ENCODE results near the gene SH3PXD2A.
A peak's percentile ranks its signal among the peaks of the same experiment; 100 is the strongest.
"Not testable (repeated sequence)": the region's sequence is repeated elsewhere in the genome, so short reads cannot be mapped to it uniquely, and the experiment has no call there.

SH3PXD2A gene

GRCh38 chr10:103763374-103764202, 91.8 kb downstream of the SH3PXD2A start:
- DNase-seq = peak in 1 of 2 donors; percentile 40
- H3K9me3 ChIP-seq = no peaks in the 10 kb centered on the region
- no peak overlapping the region for H3K27ac ChIP-seq
- H3K27me3 ChIP-seq = no peaks in the 10 kb centered on the region
- intact Hi-C loops (cut with DNase I; ENCODE audit: low total_unique reads) = no loop called here
- peaks cover 0 to 39% (median 24%) of the 10 kb centered on the region in 4 donors for H3K4me1 ChIP-seq
- H3K36me3 ChIP-seq = no peaks in the 10 kb centered on the region
- TF ChIP-seq, protein P1, sequence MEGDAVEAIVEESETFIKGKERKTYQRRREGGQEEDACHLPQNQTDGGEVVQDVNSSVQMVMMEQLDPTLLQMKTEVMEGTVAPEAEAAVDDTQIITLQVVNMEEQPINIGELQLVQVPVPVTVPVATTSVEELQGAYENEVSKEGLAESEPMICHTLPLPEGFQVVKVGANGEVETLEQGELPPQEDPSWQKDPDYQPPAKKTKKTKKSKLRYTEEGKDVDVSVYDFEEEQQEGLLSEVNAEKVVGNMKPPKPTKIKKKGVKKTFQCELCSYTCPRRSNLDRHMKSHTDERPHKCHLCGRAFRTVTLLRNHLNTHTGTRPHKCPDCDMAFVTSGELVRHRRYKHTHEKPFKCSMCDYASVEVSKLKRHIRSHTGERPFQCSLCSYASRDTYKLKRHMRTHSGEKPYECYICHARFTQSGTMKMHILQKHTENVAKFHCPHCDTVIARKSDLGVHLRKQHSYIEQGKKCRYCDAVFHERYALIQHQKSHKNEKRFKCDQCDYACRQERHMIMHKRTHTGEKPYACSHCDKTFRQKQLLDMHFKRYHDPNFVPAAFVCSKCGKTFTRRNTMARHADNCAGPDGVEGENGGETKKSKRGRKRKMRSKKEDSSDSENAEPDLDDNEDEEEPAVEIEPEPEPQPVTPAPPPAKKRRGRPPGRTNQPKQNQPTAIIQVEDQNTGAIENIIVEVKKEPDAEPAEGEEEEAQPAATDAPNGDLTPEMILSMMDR (IDR thresholded peaks at IDR 0.05) = no peak
- no peak overlapping the region for H3K4me3 ChIP-seq

DNA sequence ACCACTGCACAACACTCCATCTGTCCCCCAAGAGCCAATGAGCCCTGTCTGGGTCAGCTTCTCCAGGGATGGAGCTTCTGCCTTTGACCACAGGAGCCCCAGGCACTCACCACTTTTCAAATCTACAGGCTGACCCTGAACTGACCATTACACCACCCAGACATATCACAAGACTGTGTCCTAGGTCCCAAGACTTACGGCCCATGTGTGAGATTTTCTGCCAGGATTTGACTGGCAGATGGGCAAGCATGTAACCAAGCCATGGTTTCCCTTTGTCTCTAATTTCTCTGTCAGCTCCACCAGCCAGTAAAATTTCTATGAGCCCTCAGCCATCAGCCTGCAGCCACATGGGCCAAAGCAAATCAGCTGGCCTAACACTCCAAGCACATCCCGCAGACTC, 92.5 kb downstream of the SH3PXD2A start:
- TF ChIP-seq, protein P1 (IDR thresholded peaks at IDR 0.05) = no peak
- no peaks in the 10 kb centered on the region for H3K27me3 ChIP-seq
- peaks cover 0 to 45% (median 31%) of the 10 kb centered on the region in 4 donors for H3K4me1 ChIP-seq
- no peak overlapping the region for H3K27ac ChIP-seq
- intact Hi-C loops (cut with DNase I; ENCODE audit: low total_unique reads) = no loop called here
- DNase-seq = no peak
- no peaks in the 10 kb centered on the region for H3K9me3 ChIP-seq
- H3K36me3 ChIP-seq = no peaks in the 10 kb centered on the region
- H3K4me3 ChIP-seq = no peak overlapping the region

GRCh38 chr10:103762162-103762561, 93.2 kb downstream of the SH3PXD2A start:
- H3K27me3 ChIP-seq = no peaks in the 10 kb centered on the region
- peaks cover 0 to 53% (median 36%) of the 10 kb centered on the region in 4 donors for H3K4me1 ChIP-seq
- H3K4me3 ChIP-seq = no peak overlapping the region
- H3K9me3 ChIP-seq = no peaks in the 10 kb centered on the region
- no peak for DNase-seq
- H3K27ac ChIP-seq = no peak overlapping the region
- no peaks in the 10 kb centered on the region for H3K36me3 ChIP-seq
- TF ChIP-seq, protein P1 (IDR thresholded peaks at IDR 0.05) = no peak
- intact Hi-C loops (cut with DNase I; ENCODE audit: low total_unique reads) = no loop called here

GRCh38 chr10:103761075-103761920, 94.1 kb downstream of the SH3PXD2A start:
- TF ChIP-seq, protein P1 (IDR thresholded peaks at IDR 0.05) = no peak
- H3K36me3 ChIP-seq = no peaks in the 10 kb centered on the region
- no peak for DNase-seq
- intact Hi-C loops (cut with DNase I; ENCODE audit: low total_unique reads) = no loop called here
- peaks cover 0 to 53% (median 36%) of the 10 kb centered on the region in 4 donors for H3K4me1 ChIP-seq
- no peak overlapping the region for H3K27ac ChIP-seq
- no peaks in the 10 kb centered on the region for H3K9me3 ChIP-seq
- no peak overlapping the region for H3K4me3 ChIP-seq
- H3K27me3 ChIP-seq = no peaks in the 10 kb centered on the region

- H3K27me3 ChIP-seq; DNase-seq; H3K9me3 ChIP-seq; H3K36me3 ChIP-seq; intact Hi-C loops (cut with DNase I; ENCODE audit: low total_unique reads); H3K4me3 ChIP-seq: not testable (repeated sequence)
- Histone ChIP-seq H3K4me1 (peaks cover 0 to 45% (median 34%) of the 10 kb centered on the region in 4 donors), H3K27ac (peak overlapping the region; percentile 84)
Measured at GRCh38 chr10:103760233-103760632, 95.1 kb downstream of the SH3PXD2A start.

All from tibial artery (tissue), 4 donors.